Measurements from ENCODE around the gene TSHZ2.

TSHZ2 gene

GRCh38 chr20:53337390-53338101, 365.4 kb downstream of the TSHZ2 start:
- TF ChIP-seq YY1 (IDR thresholded peaks at IDR 0.05; ENCODE audit: insufficient read depth, insufficient read length), result no peak
- no peak overlapping the region for H3K9ac ChIP-seq (ENCODE audit: insufficient read length, low read depth)
- no peaks in the 10 kb centered on the region for H3K9me3 ChIP-seq (ENCODE audit: insufficient read depth, low read length)
- H3K36me3 ChIP-seq (ENCODE audit: insufficient read depth, insufficient read length, low read length), result no peaks in the 10 kb centered on the region
- no peak for DNase-seq (ENCODE audit: low read depth, low spot score)
- H3K4me3 ChIP-seq (ENCODE audit: insufficient read length, low read depth), result no peak overlapping the region
- H3K4me1 ChIP-seq (ENCODE audit: insufficient read depth, insufficient read length), result no peaks in the 10 kb centered on the region
- H3K27me3 ChIP-seq (ENCODE audit: insufficient read depth, insufficient read length), result no peaks in the 10 kb centered on the region

GRCh38 chr20:53338716-53339115, 366.6 kb downstream of the TSHZ2 start:
- Histone ChIP-seq H3K27me3 (ENCODE audit: insufficient read depth, insufficient read length) (no peaks in the 10 kb centered on the region), H3K4me1 (ENCODE audit: insufficient read depth, insufficient read length) (no peaks in the 10 kb centered on the region), H3K36me3 (ENCODE audit: insufficient read depth, insufficient read length, low read length) (no peaks in the 10 kb centered on the region), H3K4me3 (ENCODE audit: insufficient read length, low read depth) (no peak overlapping the region), H3K9ac (ENCODE audit: insufficient read length, low read depth) (no peak overlapping the region), H3K9me3 (ENCODE audit: insufficient read depth, low read length) (no peaks in the 10 kb centered on the region)
- no peak for TF ChIP-seq ZNF274 (IDR thresholded peaks at IDR 0.05; ENCODE audit: low read depth, low read length)
- TF ChIP-seq SUZ12 (IDR thresholded peaks at IDR 0.05; ENCODE audit: extremely low read depth, insufficient read depth, insufficient read length), result no peak
- TF ChIP-seq YY1 (IDR thresholded peaks at IDR 0.05; ENCODE audit: insufficient read depth, insufficient read length), result no peak
- no peak for DNase-seq (ENCODE audit: low read depth, low spot score)

- H3K4me1 ChIP-seq (ENCODE audit: insufficient read depth, insufficient read length), result no peaks in the 10 kb centered on the region
- H3K27me3 ChIP-seq (ENCODE audit: insufficient read depth, insufficient read length), result no peaks in the 10 kb centered on the region
- no peak overlapping the region for H3K9ac ChIP-seq (ENCODE audit: insufficient read length, low read depth)
- no peak for TF ChIP-seq ZNF274 (IDR thresholded peaks at IDR 0.05; ENCODE audit: low read depth, low read length)
- TF ChIP-seq SUZ12 (IDR thresholded peaks at IDR 0.05; ENCODE audit: extremely low read depth, insufficient read depth, insufficient read length), result no peak
- no peak for TF ChIP-seq YY1 (IDR thresholded peaks at IDR 0.05; ENCODE audit: insufficient read depth, insufficient read length)
- DNase-seq (ENCODE audit: low read depth, low spot score), result no peak
- H3K36me3 ChIP-seq (ENCODE audit: insufficient read depth, insufficient read length, low read length), result no peaks in the 10 kb centered on the region
- no peaks in the 10 kb centered on the region for H3K9me3 ChIP-seq (ENCODE audit: insufficient read depth, low read length)
- H3K4me3 ChIP-seq (ENCODE audit: insufficient read length, low read depth), result no peak overlapping the region
Measured at GRCh38 chr20:53342429-53342828, 370.3 kb downstream of the TSHZ2 start.

- TF ChIP-seq ZNF274 (IDR thresholded peaks at IDR 0.05; ENCODE audit: low read depth, low read length), result no peak
- no peak overlapping the region for H3K4me3 ChIP-seq (ENCODE audit: insufficient read length, low read depth)
- H3K9ac ChIP-seq (ENCODE audit: insufficient read length, low read depth), result no peak overlapping the region
- no peaks in the 10 kb centered on the region for H3K27me3 ChIP-seq (ENCODE audit: insufficient read depth, insufficient read length)
- DNase-seq (ENCODE audit: low read depth, low spot score), result no peak
- no peaks in the 10 kb centered on the region for H3K4me1 ChIP-seq (ENCODE audit: insufficient read depth, insufficient read length)
- no peaks in the 10 kb centered on the region for H3K9me3 ChIP-seq (ENCODE audit: insufficient read depth, low read length)
- no peaks in the 10 kb centered on the region for H3K36me3 ChIP-seq (ENCODE audit: insufficient read depth, insufficient read length, low read length)
Measured at GRCh38 chr20:53343448-53343847, 371.3 kb downstream of the TSHZ2 start.

- DNase-seq (ENCODE audit: low read depth, low spot score), result no peak
- TF ChIP-seq ZNF274 (IDR thresholded peaks at IDR 0.05; ENCODE audit: low read depth, low read length) (no peak), SUZ12 (IDR thresholded peaks at IDR 0.05; ENCODE audit: extremely low read depth, insufficient read depth, insufficient read length) (no peak), YY1 (IDR thresholded peaks at IDR 0.05; ENCODE audit: insufficient read depth, insufficient read length) (no peak)
- H3K9me3 ChIP-seq (ENCODE audit: insufficient read depth, low read length), result no peaks in the 10 kb centered on the region
- no peak overlapping the region for H3K4me3 ChIP-seq (ENCODE audit: insufficient read length, low read depth)
- H3K4me1 ChIP-seq (ENCODE audit: insufficient read depth, insufficient read length), result no peaks in the 10 kb centered on the region
- H3K27me3 ChIP-seq (ENCODE audit: insufficient read depth, insufficient read length), result no peaks in the 10 kb centered on the region
- H3K9ac ChIP-seq (ENCODE audit: insufficient read length, low read depth), result no peak overlapping the region
- no peaks in the 10 kb centered on the region for H3K36me3 ChIP-seq (ENCODE audit: insufficient read depth, insufficient read length, low read length)
Measured at GRCh38 chr20:53344891-53345290, 372.7 kb downstream of the TSHZ2 start.

- Histone ChIP-seq H3K4me1 (ENCODE audit: insufficient read depth, insufficient read length) (no peaks in the 10 kb centered on the region), H3K9ac (ENCODE audit: insufficient read length, low read depth) (no peak overlapping the region), H3K4me3 (ENCODE audit: insufficient read length, low read depth) (no peak overlapping the region), H3K9me3 (ENCODE audit: insufficient read depth, low read length) (no peaks in the 10 kb centered on the region; the same call in 1 of the 2 replicates), H3K36me3 (ENCODE audit: insufficient read depth, insufficient read length, low read length) (no peaks in the 10 kb centered on the region), H3K27me3 (ENCODE audit: insufficient read depth, insufficient read length) (no peaks in the 10 kb centered on the region)
- TF ChIP-seq YY1 (IDR thresholded peaks at IDR 0.05; ENCODE audit: insufficient read depth, insufficient read length) (no peak), SUZ12 (IDR thresholded peaks at IDR 0.05; ENCODE audit: extremely low read depth, insufficient read depth, insufficient read length) (no peak), ZNF274 (IDR thresholded peaks at IDR 0.05; ENCODE audit: low read depth, low read length) (no peak)
- no peak for DNase-seq (ENCODE audit: low read depth, low spot score)
Measured at GRCh38 chr20:53345536-53346334, 373.6 kb downstream of the TSHZ2 start.

- H3K4me1 ChIP-seq (ENCODE audit: insufficient read depth, insufficient read length), result no peaks in the 10 kb centered on the region
- no peak for DNase-seq (ENCODE audit: low read depth, low spot score)
- H3K27me3 ChIP-seq (ENCODE audit: insufficient read depth, insufficient read length), result no peaks in the 10 kb centered on the region
- H3K4me3 ChIP-seq (ENCODE audit: insufficient read length, low read depth), result no peak overlapping the region
- TF ChIP-seq ZNF274 (IDR thresholded peaks at IDR 0.05; ENCODE audit: low read depth, low read length) (no peak), SUZ12 (IDR thresholded peaks at IDR 0.05; ENCODE audit: extremely low read depth, insufficient read depth, insufficient read length) (no peak), YY1 (IDR thresholded peaks at IDR 0.05; ENCODE audit: insufficient read depth, insufficient read length) (no peak)
- no peaks in the 10 kb centered on the region for H3K36me3 ChIP-seq (ENCODE audit: insufficient read depth, insufficient read length, low read length)
- H3K9ac ChIP-seq (ENCODE audit: insufficient read length, low read depth), result no peak overlapping the region
- H3K9me3 ChIP-seq (ENCODE audit: insufficient read depth, low read length), result no peaks in the 10 kb centered on the region; the same call in 1 of the 2 replicates
Measured at GRCh38 chr20:53346335-53346648, 374.1 kb downstream of the TSHZ2 start.

Measured in NT2/D1 (cell line).